AG04449 (cell line): ENCODE measurements around the gene SUGCT.

Source experiments
- CTCF ChIA-PET: fragments of 350-600 bp; formaldehyde crosslinking; extraction: SDS; loops from one replicate; lab custom pipeline; 2021; ENCODE audit warnings: antibody characterized with exemption; lab: Yijun Ruan, JAX
- POLR2A ChIA-PET: fragments of 400-600, 350-600 bp; formaldehyde crosslinking; extraction: SDS; loops from one replicate; lab custom pipeline; 2020; ENCODE audit warnings: antibody characterized with exemption, inconsistent platforms; lab: Yijun Ruan, JAX
- DNase-seq: peaks from one replicate; pipeline ENCODE4 v3.0.0-alpha.2; 2010; ENCODE audit warnings: low read depth, low spot score
- H3K4me3 ChIP-seq: 2 replicates; pipeline ENCODE4 v1.5.1; 2011; ENCODE audit warnings: low read depth, mild to moderate bottlenecking, control low read depth, low read length
- TF ChIP-seq, protein P1 (sequence below): IDR thresholded peaks from one replicate; pipeline ENCODE4 v1.5.1; 2011; ENCODE audit warnings: mild to moderate bottlenecking, moderate library complexity, low read length, control low read depth, inconsistent platforms; ENCODE audit not compliant: insufficient read depth; ENCODE audit errors: missing control alignments

SUGCT gene

DNA sequence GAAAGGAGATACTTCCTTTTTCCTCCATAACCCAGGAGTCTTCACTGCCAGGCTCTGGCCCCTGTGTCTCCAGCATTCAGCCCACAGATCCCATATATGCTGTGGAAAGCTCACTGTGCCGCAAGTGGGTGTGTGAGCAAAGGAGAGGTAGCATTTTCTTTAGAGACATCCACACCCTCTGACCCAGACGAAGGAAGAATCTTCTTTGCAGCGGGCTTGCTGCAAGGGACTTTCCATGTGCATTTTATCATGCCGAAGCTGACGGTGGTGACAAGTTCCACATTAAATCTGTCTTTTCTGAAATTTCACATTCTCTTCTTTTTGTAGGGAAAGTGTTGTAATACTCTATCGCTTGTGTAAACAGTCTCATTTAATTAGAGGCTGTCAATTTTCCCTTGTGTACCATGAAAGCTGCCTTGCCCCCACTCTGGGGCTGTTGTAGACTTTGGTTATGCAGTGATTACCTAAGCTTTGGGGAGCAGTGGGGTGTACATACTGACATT, 409.5 kb downstream of the SUGCT start:
- no peak for DNase-seq
- H3K4me3 ChIP-seq: no peak overlapping the region
- TF ChIP-seq, protein P1, sequence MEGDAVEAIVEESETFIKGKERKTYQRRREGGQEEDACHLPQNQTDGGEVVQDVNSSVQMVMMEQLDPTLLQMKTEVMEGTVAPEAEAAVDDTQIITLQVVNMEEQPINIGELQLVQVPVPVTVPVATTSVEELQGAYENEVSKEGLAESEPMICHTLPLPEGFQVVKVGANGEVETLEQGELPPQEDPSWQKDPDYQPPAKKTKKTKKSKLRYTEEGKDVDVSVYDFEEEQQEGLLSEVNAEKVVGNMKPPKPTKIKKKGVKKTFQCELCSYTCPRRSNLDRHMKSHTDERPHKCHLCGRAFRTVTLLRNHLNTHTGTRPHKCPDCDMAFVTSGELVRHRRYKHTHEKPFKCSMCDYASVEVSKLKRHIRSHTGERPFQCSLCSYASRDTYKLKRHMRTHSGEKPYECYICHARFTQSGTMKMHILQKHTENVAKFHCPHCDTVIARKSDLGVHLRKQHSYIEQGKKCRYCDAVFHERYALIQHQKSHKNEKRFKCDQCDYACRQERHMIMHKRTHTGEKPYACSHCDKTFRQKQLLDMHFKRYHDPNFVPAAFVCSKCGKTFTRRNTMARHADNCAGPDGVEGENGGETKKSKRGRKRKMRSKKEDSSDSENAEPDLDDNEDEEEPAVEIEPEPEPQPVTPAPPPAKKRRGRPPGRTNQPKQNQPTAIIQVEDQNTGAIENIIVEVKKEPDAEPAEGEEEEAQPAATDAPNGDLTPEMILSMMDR: no peak
- POLR2A ChIA-PET: interaction anchor here (0.7 to 1.1 kb wide), 2 partner anchors 219 to 1159 kb away, joined by 3 read pairs; partner anchors contain the start of gene INHBA
- CTCF ChIA-PET: interaction anchor here (1.0 to 1.8 kb wide), 3 partner anchors 10 to 312 kb away, joined by 3 to 4 read pairs (median 3); no protein-coding TSS in a partner anchor

DNA sequence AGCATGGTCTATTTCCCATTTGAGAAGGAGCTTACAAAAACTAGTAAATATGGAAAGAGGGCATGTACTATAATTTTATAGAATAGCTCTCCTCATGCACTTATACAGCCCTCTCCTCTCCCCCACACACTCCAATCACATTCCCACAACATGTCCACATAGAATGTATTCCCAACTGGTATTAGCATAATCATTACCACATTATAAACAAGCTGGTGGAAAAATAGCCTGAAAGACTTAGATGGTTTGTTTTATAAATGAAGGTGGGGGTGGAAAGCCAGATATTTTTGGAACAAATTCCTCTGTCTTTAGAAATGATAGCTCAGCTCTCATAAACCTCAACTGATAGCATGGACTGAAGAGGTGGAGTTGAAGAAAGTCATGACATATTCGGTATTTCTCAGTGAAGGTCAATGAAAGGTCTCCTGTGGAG, 410.1 kb downstream of the SUGCT start:
- TF ChIP-seq, protein P1: no peak
- POLR2A ChIA-PET: interaction anchor here (1.1 kb wide), 1 partner anchor 1158 kb away, joined by 3 read pairs; the partner anchor contains the start of gene INHBA
- CTCF ChIA-PET: interaction anchor here (0.9 to 1.8 kb wide), 3 partner anchors 10 to 313 kb away, joined by 3 to 4 read pairs (median 3); no protein-coding TSS in a partner anchor
- DNase-seq: no peak
- H3K4me3 ChIP-seq: no peak overlapping the region

- ChIA-PET POLR2A (no interaction called here), CTCF (no interaction called here)
- DNase-seq: no peak
- TF ChIP-seq, protein P1: no peak
- no peak overlapping the region for H3K4me3 ChIP-seq
These were observed 410.9 kb downstream of the SUGCT start for GRCh38 chr7:40545739-40546138.

GRCh38 chr7:40546616-40547501, 412.1 kb downstream of the SUGCT start:
- no peak overlapping the region for H3K4me3 ChIP-seq
- ChIA-PET CTCF (no interaction called here), POLR2A (no interaction called here)
- TF ChIP-seq, protein P1: no peak
- no peak for DNase-seq

GRCh38 chr7:40549372-40550039, 414.7 kb downstream of the SUGCT start:
- ChIA-PET POLR2A (no interaction called here), CTCF (no interaction called here)
- TF ChIP-seq, protein P1: no peak
- DNase-seq: no peak
- H3K4me3 ChIP-seq: no peak overlapping the region
